ENCODE measurements around the gene KCND1.
A peak's percentile ranks its signal among the peaks of the same experiment; 100 is the strongest.

DNA sequence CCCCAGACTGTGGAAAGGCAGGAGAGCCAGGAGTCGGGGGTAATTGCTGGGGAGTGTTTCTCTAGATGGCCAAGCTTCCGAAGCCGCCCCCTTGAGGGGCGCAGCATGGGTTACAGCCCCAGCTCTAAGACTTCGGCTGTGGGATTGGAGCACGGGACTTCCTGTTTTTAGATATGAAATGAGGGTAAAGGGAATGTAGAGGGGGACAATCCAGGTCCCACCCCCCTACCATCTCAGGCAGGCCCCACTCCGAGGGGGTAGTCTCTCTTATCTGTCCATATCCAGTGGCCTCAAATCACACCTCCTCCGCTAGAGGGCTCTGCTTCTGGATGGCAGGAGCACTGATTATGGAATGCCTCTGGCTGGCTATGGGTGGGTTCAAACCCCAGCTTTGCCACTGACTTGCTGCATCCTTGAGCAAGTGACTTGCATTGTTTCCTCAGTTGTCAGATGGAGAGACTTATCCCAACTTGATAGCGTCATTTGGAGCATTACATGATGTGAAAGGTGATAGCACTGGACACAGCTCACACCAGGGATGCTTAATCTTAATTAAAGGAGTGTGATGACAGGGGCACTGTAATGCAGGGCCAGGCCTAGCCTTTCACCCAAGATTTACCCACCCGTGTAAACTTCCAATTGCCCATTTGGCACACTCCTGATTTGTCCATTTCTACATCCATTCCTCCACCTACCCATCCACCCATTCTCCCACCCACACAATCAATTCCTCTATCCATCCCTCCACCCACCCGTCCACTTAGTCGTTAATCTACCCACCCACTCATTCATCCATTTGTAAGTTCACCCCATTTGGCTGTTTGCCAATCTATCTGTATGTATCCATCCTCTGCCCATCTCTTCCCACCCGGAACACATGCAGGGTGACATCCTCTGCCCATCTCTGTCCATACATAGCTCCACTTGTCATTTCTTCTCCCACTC is 848 bp upstream of the KCND1 start:
- no peak for TF ChIP-seq POLR2A (IDR thresholded peaks at IDR 0.05)
- TF ChIP-seq, protein P1, sequence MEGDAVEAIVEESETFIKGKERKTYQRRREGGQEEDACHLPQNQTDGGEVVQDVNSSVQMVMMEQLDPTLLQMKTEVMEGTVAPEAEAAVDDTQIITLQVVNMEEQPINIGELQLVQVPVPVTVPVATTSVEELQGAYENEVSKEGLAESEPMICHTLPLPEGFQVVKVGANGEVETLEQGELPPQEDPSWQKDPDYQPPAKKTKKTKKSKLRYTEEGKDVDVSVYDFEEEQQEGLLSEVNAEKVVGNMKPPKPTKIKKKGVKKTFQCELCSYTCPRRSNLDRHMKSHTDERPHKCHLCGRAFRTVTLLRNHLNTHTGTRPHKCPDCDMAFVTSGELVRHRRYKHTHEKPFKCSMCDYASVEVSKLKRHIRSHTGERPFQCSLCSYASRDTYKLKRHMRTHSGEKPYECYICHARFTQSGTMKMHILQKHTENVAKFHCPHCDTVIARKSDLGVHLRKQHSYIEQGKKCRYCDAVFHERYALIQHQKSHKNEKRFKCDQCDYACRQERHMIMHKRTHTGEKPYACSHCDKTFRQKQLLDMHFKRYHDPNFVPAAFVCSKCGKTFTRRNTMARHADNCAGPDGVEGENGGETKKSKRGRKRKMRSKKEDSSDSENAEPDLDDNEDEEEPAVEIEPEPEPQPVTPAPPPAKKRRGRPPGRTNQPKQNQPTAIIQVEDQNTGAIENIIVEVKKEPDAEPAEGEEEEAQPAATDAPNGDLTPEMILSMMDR (IDR thresholded peaks at IDR 0.05) = peak in 4 of 6 experiments; percentile 37 to 48 (median 44)

Data from Peyer's patch (tissue), 4 donors.